Ectodermal cell (in vitro differentiated cells): ENCODE measurements around the gene OIP5.
"Not testable (repeated sequence)": the region's sequence is repeated elsewhere in the genome, so short reads cannot be mapped to it uniquely, and the experiment has no call there.

Experiments
- H3K27ac ChIP-seq: 2 replicates; pipeline ENCODE4 v1.7.0; 2013; ENCODE audit warnings: mild to moderate bottlenecking, low read depth, low read length; ENCODE audit not compliant: insufficient read depth, poor library complexity, severe bottlenecking
- H3K27me3 ChIP-seq: 2 replicates; pipeline ENCODE4 v1.7.0; 2013; ENCODE audit warnings: mild to moderate bottlenecking, low read length; ENCODE audit not compliant: insufficient read depth, control insufficient read depth, poor library complexity, severe bottlenecking
- H3K36me3 ChIP-seq: one replicate; pipeline ENCODE4 v1.7.0; 2013; ENCODE audit warnings: low read length; ENCODE audit not compliant: control insufficient read depth, insufficient read depth
- H3K4me1 ChIP-seq: one replicate; pipeline ENCODE4 v1.7.0; 2013; ENCODE audit warnings: low read length; ENCODE audit not compliant: control insufficient read depth, insufficient read depth
- H3K4me3 ChIP-seq: 2 replicates; pipeline ENCODE4 v1.7.0; 2013; ENCODE audit warnings: low read depth, low read length, control low read depth; ENCODE audit not compliant: insufficient read depth
- H3K9me3 ChIP-seq: 2 replicates; pipeline ENCODE4 v1.7.0; 2013; ENCODE audit warnings: mild to moderate bottlenecking, low read length, moderate library complexity; ENCODE audit not compliant: control insufficient read depth
- WGBS, 2 experiments: methylation state at CpG; one replicate each; pipeline ENCODE4 v1.1.7; 2013; ENCODE audit warnings: missing lambda C conversion rate in 2 of 2; 5-methylcytosine and 5-hydroxymethylcytosine counted together

Gene OIP5

GRCh38 chr15:41304149-41304770, 28.1 kb downstream of the OIP5 start:
- Histone ChIP-seq H3K27ac (no peak overlapping the region), H3K4me1 (no peaks in the 10 kb centered on the region), H3K27me3 (no peaks in the 10 kb centered on the region), H3K9me3 (no peaks in the 10 kb centered on the region), H3K4me3 (no peak overlapping the region), H3K36me3 (peaks cover 4% of the 10 kb centered on the region)
- 92 to 96% methylated on average over 3 of the region's 3 CpGs for WGBS, 2 experiments

GRCh38 chr15:41301587-41301986, 30.8 kb downstream of the OIP5 start:
- Histone ChIP-seq H3K9me3 (no peaks in the 10 kb centered on the region), H3K27ac (no peak overlapping the region), H3K4me3 (no peak overlapping the region), H3K27me3 (no peaks in the 10 kb centered on the region), H3K4me1 (no peaks in the 10 kb centered on the region), H3K36me3 (peaks cover 11% of the 10 kb centered on the region)
- 94 to 95% methylated on average over 1 of the region's 1 CpG for WGBS, 2 experiments

- H3K36me3 ChIP-seq = peaks cover 11% of the 10 kb centered on the region
- not testable (repeated sequence) for H3K27me3 ChIP-seq, H3K27ac ChIP-seq, H3K4me3 ChIP-seq, H3K9me3 ChIP-seq, H3K4me1 ChIP-seq
- 92 to 94% methylated on average over 2 of the region's 2 CpGs for WGBS, 2 experiments
Observed at GRCh38 chr15:41301139-41301538, 31.3 kb downstream of the OIP5 start.

DNA sequence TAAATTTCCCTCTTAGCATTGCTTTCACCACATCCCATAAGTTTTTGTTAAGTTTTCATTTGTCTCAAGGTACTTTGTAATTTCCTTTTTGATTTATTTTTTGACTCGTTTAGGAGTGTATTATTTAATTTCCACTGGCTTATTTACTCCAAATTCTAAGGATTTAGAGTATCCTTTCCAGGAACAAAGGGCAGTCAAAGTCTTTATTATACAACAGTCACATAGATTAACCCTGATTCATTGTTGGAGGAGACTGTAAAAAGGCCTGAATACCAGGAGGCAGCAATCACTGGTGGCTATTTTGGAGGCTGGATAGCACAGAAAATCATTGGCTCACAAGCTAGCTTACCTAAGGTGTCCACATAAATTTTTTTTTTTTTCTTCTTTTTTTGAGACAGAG, 39.9 kb downstream of the OIP5 start:
- Histone ChIP-seq H3K27ac (no peak overlapping the region), H3K27me3 (no peaks in the 10 kb centered on the region), H3K4me3 (no peak overlapping the region), H3K9me3 (no peaks in the 10 kb centered on the region), H3K36me3 (peaks cover 27% of the 10 kb centered on the region), H3K4me1 (no peaks in the 10 kb centered on the region)
- WGBS, 2 experiments = 100% methylated on average over 1 of the region's 1 CpG; no CpG with 5 or more reads in 1 of the 2 experiments

GRCh38 chr15:41291065-41291631, 41.2 kb downstream of the OIP5 start:
- peaks cover 30% of the 10 kb centered on the region for H3K36me3 ChIP-seq
- H3K27ac ChIP-seq = no peak overlapping the region
- H3K4me1 ChIP-seq = no peaks in the 10 kb centered on the region
- no peak overlapping the region for H3K4me3 ChIP-seq
- no peaks in the 10 kb centered on the region for H3K27me3 ChIP-seq
- no peaks in the 10 kb centered on the region for H3K9me3 ChIP-seq
- 92 to 94% methylated on average over 9 of the region's 9 CpGs for whole genome bisulfite sequencing, 2 experiments

DNA sequence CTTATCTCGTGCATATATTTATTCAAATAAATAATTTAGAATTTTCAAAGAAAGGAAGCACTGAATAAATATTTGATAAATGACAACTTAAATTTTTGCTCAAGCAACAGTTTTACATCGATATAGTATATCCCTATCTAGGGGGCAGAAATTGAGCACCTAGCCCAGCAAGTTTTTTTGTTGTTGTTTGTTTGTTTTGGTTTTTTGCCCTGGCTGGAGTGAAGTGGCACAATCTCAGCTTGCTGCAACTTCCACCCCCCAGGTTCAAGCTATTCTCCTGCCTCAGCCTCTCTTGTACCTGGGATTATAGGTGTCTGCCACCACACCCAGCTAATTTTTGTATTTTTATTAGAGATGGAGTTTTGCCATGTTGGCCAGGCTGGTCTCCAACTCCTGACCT, 42.4 kb downstream of the OIP5 start:
- Histone ChIP-seq H3K36me3 (peaks cover 36% of the 10 kb centered on the region), H3K9me3 (no peaks in the 10 kb centered on the region), H3K27me3 (no peaks in the 10 kb centered on the region), H3K27ac (no peak overlapping the region), H3K4me3 (no peak overlapping the region), H3K4me1 (no peaks in the 10 kb centered on the region)
- WGBS, 2 experiments = 96 to 100% methylated on average over 1 to 2 of the region's 2 CpGs

- Histone ChIP-seq H3K27ac (no peak overlapping the region), H3K4me3 (no peak overlapping the region), H3K9me3 (no peaks in the 10 kb centered on the region), H3K36me3 (peaks cover 31% of the 10 kb centered on the region), H3K27me3 (no peaks in the 10 kb centered on the region), H3K4me1 (no peaks in the 10 kb centered on the region)
- WGBS, 2 experiments = 90% methylated on average over 1 of the region's 1 CpG; no CpG with 5 or more reads in 1 of the 2 experiments
Observed at GRCh38 chr15:41288464-41288863, 43.9 kb downstream of the OIP5 start.

GRCh38 chr15:41286665-41287333, 45.6 kb downstream of the OIP5 start:
- no peaks in the 10 kb centered on the region for H3K4me1 ChIP-seq
- no peaks in the 10 kb centered on the region for H3K9me3 ChIP-seq
- no peak overlapping the region for H3K4me3 ChIP-seq
- H3K27me3 ChIP-seq = no peaks in the 10 kb centered on the region
- 90% methylated on average over 5 of the region's 6 CpGs for WGBS, 2 experiments
- H3K27ac ChIP-seq = no peak overlapping the region
- peaks cover 31% of the 10 kb centered on the region for H3K36me3 ChIP-seq

- 23 to 24% methylated on average over 7 of the region's 7 CpGs for WGBS, 2 experiments
- Histone ChIP-seq H3K4me3 (peak overlapping the region; percentile 82), H3K27ac (no peak overlapping the region), H3K36me3 (peaks cover 26% of the 10 kb centered on the region), H3K27me3 (no peaks in the 10 kb centered on the region), H3K9me3 (no peaks in the 10 kb centered on the region), H3K4me1 (no peaks in the 10 kb centered on the region)
Observed at GRCh38 chr15:41285285-41285684, 47.1 kb downstream of the OIP5 start.

DNA sequence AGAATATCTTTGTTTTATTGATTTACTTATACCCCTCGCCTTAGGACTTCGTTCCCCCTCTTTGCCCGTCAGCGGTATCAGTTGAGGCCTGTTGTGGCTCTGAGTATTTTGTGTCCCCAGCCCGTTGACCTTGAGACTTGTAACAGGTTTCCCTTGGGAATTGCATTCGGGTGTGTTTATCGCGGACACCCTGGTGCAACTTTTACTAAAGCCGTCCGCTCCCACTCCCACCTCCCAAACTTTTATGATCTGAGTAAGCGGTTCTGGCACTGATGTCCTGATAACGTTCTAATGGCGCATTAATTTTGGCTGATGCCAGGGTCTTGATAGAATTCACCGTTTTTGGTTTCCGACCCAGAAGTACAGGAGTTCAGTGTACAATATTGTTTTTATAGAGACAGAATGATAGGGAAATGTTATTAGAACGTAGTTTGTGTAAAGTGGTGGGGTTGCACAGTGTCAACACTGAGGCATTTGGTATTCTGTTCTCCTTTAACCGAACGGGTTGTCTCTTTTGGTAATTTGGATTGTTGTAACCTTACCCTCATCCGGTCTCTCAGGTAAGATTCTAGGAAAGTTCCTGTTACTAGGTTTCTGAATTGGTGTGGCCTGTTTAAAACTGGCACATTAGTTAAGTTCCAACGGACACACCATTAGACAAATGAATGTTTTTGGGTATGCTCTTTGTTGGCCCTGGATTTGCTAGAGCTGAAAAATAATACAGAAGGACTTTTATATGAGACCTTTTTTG, 47.8 kb downstream of the OIP5 start:
- Histone ChIP-seq H3K36me3 (peaks cover 26% of the 10 kb centered on the region), H3K27ac (no peak overlapping the region), H3K27me3 (no peaks in the 10 kb centered on the region), H3K4me3 (peak overlapping the region; percentile 82), H3K4me1 (no peaks in the 10 kb centered on the region), H3K9me3 (no peaks in the 10 kb centered on the region)
- WGBS, 2 experiments = 1% methylated on average over 20 of the region's 20 CpGs
